ENCODE results near the gene RNF181. TPM values are rescaled to one million over a fixed set of nuclear protein-coding genes. Genes with fewer than 3 reads are reported as not detected.
A peak's percentile ranks its signal among the peaks of the same experiment; 100 is the strongest.
"Not testable (repeated sequence)": the region's sequence is repeated elsewhere in the genome, so short reads cannot be mapped to it uniquely, and the experiment has no call there.

Gene RNF181
- total RNA-seq, 1 donor from 2014 or later, result 78.8 TPM

GRCh38 chr2:85589181-85589580, 6.4 kb upstream of the RNF181 start:
- no peaks in the 10 kb centered on the region for H3K9me3 Mint-ChIP-seq
- H3K4me3 Mint-ChIP-seq, result no peak overlapping the region
- H3K27ac Mint-ChIP-seq, result no peak overlapping the region
- DNase-seq (ENCODE audit: extremely low spot score, unreplicated experiment), result no peak
- H3K27me3 Mint-ChIP-seq, result no peaks in the 10 kb centered on the region
- TF ChIP-seq CTCF (conservative IDR thresholded peaks at IDR 0.05), result no peak
- H3K4me1 Mint-ChIP-seq (ENCODE audit: unreplicated experiment), result peaks cover 38% of the 10 kb centered on the region
- no peaks in the 10 kb centered on the region for H3K36me3 Mint-ChIP-seq

GRCh38 chr2:85589982-85590791, 5.4 kb upstream of the RNF181 start:
- Mint-ChIP-seq H3K4me1 (ENCODE audit: unreplicated experiment) (peaks cover 40% of the 10 kb centered on the region), H3K27me3 (no peaks in the 10 kb centered on the region), H3K36me3 (no peaks in the 10 kb centered on the region), H3K9me3 (no peaks in the 10 kb centered on the region), H3K27ac (peak overlapping the region; percentile 72), H3K4me3 (peak overlapping the region; percentile 14)
- DNase-seq (ENCODE audit: extremely low spot score, unreplicated experiment), result no peak
- TF ChIP-seq CTCF (conservative IDR thresholded peaks at IDR 0.05), result no peak

GRCh38 chr2:85590950-85591349, 4.6 kb upstream of the RNF181 start:
- Mint-ChIP-seq H3K27me3 (no peaks in the 10 kb centered on the region), H3K36me3 (peaks cover 4% of the 10 kb centered on the region), H3K27ac (peak overlapping the region; percentile 72), H3K4me3 (peak overlapping the region; percentile 31), H3K9me3 (no peaks in the 10 kb centered on the region), H3K4me1 (ENCODE audit: unreplicated experiment) (peaks cover 36% of the 10 kb centered on the region)
- no peak for TF ChIP-seq CTCF (conservative IDR thresholded peaks at IDR 0.05)
- DNase-seq (ENCODE audit: extremely low spot score, unreplicated experiment), result no peak

- peak overlapping the region; percentile 72 for H3K27ac Mint-ChIP-seq
Observed at GRCh38 chr2:85591563-85591962, 4.0 kb upstream of the RNF181 start.

GRCh38 chr2:85592299-85592698, 3.2 kb upstream of the RNF181 start:
- Mint-ChIP-seq H3K4me3 (peak overlapping the region; percentile 55), H3K4me1 (ENCODE audit: unreplicated experiment) (peaks cover 36% of the 10 kb centered on the region)
- H3K36me3 Mint-ChIP-seq; H3K27ac Mint-ChIP-seq; DNase-seq (ENCODE audit: extremely low spot score, unreplicated experiment); H3K27me3 Mint-ChIP-seq; H3K9me3 Mint-ChIP-seq: not testable (repeated sequence)

More at GRCh38 chr2:85591563-85591962, 4.0 kb upstream of the RNF181 start:
- no peak overlapping the region for H3K4me3 Mint-ChIP-seq
- peaks cover 37% of the 10 kb centered on the region for H3K4me1 Mint-ChIP-seq (ENCODE audit: unreplicated experiment)
- peaks cover 4% of the 10 kb centered on the region for H3K36me3 Mint-ChIP-seq
- TF ChIP-seq CTCF (conservative IDR thresholded peaks at IDR 0.05), result no peak
- DNase-seq (ENCODE audit: extremely low spot score, unreplicated experiment), result no peak
- no peaks in the 10 kb centered on the region for H3K27me3 Mint-ChIP-seq
- no peaks in the 10 kb centered on the region for H3K9me3 Mint-ChIP-seq

GRCh38 chr2:85593023-85593422, 2.5 kb upstream of the RNF181 start:
- H3K9me3 Mint-ChIP-seq, result no peaks in the 10 kb centered on the region
- no peak overlapping the region for H3K27ac Mint-ChIP-seq
- peaks cover 4% of the 10 kb centered on the region for H3K36me3 Mint-ChIP-seq
- peaks cover 31% of the 10 kb centered on the region for H3K4me1 Mint-ChIP-seq (ENCODE audit: unreplicated experiment)
- H3K4me3 Mint-ChIP-seq, result no peak overlapping the region
- DNase-seq (ENCODE audit: extremely low spot score, unreplicated experiment), result no peak
- H3K27me3 Mint-ChIP-seq, result no peaks in the 10 kb centered on the region
- TF ChIP-seq CTCF (conservative IDR thresholded peaks at IDR 0.05), result no peak

All from type B pancreatic cell (in vitro differentiated cells).